ENCODE results near the gene EFR3B. TPM values are rescaled to one million over a fixed set of nuclear protein-coding genes. Genes with fewer than 3 reads are reported as not detected.

Gene EFR3B
- total and polyA plus RNA-seq, 2 donors from 2014 or later: 0.39 to 1.1 TPM

DNA sequence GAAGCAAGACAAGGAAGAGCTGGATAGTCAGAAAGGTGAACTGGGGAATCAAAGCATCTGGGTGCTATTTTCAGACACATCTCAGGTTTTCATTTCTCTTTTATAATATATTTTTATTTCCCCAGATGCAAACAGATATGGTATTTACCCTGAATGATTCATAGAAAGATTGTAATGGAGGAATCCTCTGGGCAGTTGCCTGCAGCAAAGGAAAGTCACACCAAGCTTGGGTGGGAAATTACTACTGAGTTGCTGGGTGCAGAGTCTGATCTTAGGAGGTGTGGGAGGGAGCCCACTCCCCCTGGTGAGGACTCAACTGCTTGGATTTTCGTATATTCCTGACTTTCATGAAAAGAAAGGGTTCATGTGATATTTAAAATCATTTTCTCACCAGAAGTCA is 2.1 kb downstream of the EFR3B start:
- no peak overlapping the region for H3K27ac ChIP-seq (ENCODE audit: low read depth in 2 of 2, low read length in 2 of 2)
- H3K4me3 ChIP-seq (ENCODE audit: low read length in 3 of 3): no peak overlapping the region
- no peaks in the 10 kb centered on the region for H3K9me3 ChIP-seq (ENCODE audit: control insufficient read depth in 2 of 3, insufficient read depth in 1 of 3, low read length in 3 of 3)
- H3K36me3 ChIP-seq (ENCODE audit: control insufficient read depth in 2 of 3, insufficient read depth in 3 of 3, low read length in 3 of 3): no peaks in the 10 kb centered on the region
- intact Hi-C loops (cut with DNase I): no loop called here
- FAIRE-seq (no peak), DNase-seq (no peak)
- H3K4me1 ChIP-seq (ENCODE audit: control insufficient read depth in 2 of 3, insufficient read depth in 2 of 3, low read depth in 1 of 3, low read length in 3 of 3): peaks cover 0 to 12% (median 5%) of the 10 kb centered on the region in 3 donors
- TF ChIP-seq, protein P1, sequence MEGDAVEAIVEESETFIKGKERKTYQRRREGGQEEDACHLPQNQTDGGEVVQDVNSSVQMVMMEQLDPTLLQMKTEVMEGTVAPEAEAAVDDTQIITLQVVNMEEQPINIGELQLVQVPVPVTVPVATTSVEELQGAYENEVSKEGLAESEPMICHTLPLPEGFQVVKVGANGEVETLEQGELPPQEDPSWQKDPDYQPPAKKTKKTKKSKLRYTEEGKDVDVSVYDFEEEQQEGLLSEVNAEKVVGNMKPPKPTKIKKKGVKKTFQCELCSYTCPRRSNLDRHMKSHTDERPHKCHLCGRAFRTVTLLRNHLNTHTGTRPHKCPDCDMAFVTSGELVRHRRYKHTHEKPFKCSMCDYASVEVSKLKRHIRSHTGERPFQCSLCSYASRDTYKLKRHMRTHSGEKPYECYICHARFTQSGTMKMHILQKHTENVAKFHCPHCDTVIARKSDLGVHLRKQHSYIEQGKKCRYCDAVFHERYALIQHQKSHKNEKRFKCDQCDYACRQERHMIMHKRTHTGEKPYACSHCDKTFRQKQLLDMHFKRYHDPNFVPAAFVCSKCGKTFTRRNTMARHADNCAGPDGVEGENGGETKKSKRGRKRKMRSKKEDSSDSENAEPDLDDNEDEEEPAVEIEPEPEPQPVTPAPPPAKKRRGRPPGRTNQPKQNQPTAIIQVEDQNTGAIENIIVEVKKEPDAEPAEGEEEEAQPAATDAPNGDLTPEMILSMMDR (IDR thresholded peaks at IDR 0.05; ENCODE audit: borderline replicate concordance, extremely low read depth, insufficient read depth): no peak
- H3K9ac ChIP-seq (ENCODE audit: low read length in 3 of 3): no peak overlapping the region
- H3K27me3 ChIP-seq (ENCODE audit: control insufficient read depth, insufficient read depth, low read length): no peaks in the 10 kb centered on the region

DNA sequence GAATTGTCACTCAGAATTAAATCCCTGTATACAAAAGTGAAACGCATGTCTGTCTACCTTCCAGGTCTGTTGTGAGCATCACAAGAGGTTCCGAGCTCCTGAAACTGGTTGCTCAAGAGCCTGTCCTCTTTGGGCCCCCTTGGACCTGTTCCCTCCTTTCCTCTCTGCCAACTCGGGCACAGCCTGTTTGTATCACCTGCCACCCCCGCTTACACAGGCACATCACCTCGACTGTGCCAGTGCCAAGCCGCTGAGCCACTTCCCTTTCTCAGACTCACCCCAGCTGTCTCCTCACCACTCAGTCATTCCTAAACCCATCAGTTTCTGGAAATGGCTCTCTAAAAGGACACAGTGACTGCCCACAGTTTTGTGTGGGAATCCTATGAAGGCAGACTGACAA is 3.1 kb downstream of the EFR3B start:
- Histone ChIP-seq H3K4me3 (ENCODE audit: low read length in 3 of 3) (no peak overlapping the region), H3K27ac (ENCODE audit: low read depth in 2 of 2, low read length in 2 of 2) (no peak overlapping the region), H3K9ac (ENCODE audit: low read length in 3 of 3) (no peak overlapping the region), H3K36me3 (ENCODE audit: control insufficient read depth in 2 of 3, insufficient read depth in 3 of 3, low read length in 3 of 3) (no peaks in the 10 kb centered on the region), H3K9me3 (ENCODE audit: control insufficient read depth in 2 of 3, insufficient read depth in 1 of 3, low read length in 3 of 3) (no peaks in the 10 kb centered on the region), H3K27me3 (ENCODE audit: control insufficient read depth, insufficient read depth, low read length) (no peaks in the 10 kb centered on the region), H3K4me1 (ENCODE audit: control insufficient read depth in 2 of 3, insufficient read depth in 2 of 3, low read depth in 1 of 3, low read length in 3 of 3) (peaks cover 0 to 12% (median 5%) of the 10 kb centered on the region in 3 donors)
- intact Hi-C loops (cut with DNase I): no loop called here
- TF ChIP-seq, protein P1 (IDR thresholded peaks at IDR 0.05; ENCODE audit: borderline replicate concordance, extremely low read depth, insufficient read depth): no peak
- DNase-seq (no peak), FAIRE-seq (no peak)

DNA sequence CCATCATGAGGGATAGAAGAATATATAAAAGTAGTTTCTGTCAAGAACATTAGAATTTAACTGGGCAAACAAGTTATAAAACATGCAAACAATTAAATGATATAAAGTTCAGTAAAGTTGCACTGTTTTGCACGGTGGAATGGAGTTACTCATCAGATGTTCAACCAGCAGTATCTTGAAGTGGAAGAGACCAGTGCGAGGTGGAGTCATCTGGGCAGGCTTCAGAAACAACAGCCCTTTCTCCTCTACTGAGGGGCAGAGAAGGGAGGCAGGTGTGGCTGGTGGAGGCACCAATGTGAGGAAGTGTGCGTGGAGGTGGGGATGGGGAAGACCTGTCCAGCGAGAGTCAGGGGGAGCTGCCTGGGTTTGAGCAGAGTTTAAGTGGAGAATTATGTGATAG is 7.5 kb downstream of the EFR3B start:
- Histone ChIP-seq H3K9ac (ENCODE audit: low read length in 3 of 3) (no peak overlapping the region), H3K27me3 (ENCODE audit: control insufficient read depth, insufficient read depth, low read length) (no peaks in the 10 kb centered on the region), H3K4me3 (ENCODE audit: low read length in 3 of 3) (no peak overlapping the region), H3K27ac (ENCODE audit: low read depth in 2 of 2, low read length in 2 of 2) (no peak overlapping the region), H3K9me3 (ENCODE audit: control insufficient read depth in 2 of 3, insufficient read depth in 1 of 3, low read length in 3 of 3) (no peaks in the 10 kb centered on the region), H3K4me1 (ENCODE audit: control insufficient read depth in 2 of 3, insufficient read depth in 2 of 3, low read depth in 1 of 3, low read length in 3 of 3) (no peaks in the 10 kb centered on the region), H3K36me3 (ENCODE audit: control insufficient read depth in 2 of 3, insufficient read depth in 3 of 3, low read length in 3 of 3) (no peaks in the 10 kb centered on the region)
- DNase-seq (no peak), FAIRE-seq (no peak)
- TF ChIP-seq, protein P1 (IDR thresholded peaks at IDR 0.05; ENCODE audit: borderline replicate concordance, extremely low read depth, insufficient read depth): no peak
- intact Hi-C loops (cut with DNase I): no loop called here

DNA sequence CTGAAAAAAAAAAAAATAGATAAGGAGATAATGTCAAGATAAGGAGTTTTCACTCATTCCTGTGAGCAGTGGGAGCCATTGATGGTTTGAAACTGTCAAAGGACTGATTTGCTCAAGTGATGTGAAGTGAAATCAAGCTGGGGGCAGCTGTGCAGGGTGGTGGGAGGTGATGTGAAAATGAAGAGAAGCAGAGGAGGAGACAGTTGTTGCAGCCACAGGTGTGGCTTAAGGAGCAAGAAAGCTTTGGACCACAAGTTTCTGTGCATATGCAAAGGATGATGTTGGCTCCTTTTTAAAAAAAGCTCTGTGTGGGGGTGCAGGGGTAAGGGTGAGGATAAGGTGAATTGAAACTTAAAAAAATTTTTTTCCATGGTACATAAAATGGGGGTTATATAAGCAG is 8.3 kb downstream of the EFR3B start:
- H3K36me3 ChIP-seq (ENCODE audit: control insufficient read depth in 2 of 3, insufficient read depth in 3 of 3, low read length in 3 of 3): no peaks in the 10 kb centered on the region
- no peak overlapping the region for H3K27ac ChIP-seq (ENCODE audit: low read depth in 2 of 2, low read length in 2 of 2)
- no peaks in the 10 kb centered on the region for H3K4me1 ChIP-seq (ENCODE audit: control insufficient read depth in 2 of 3, insufficient read depth in 2 of 3, low read depth in 1 of 3, low read length in 3 of 3)
- DNase-seq: no peak
- no peaks in the 10 kb centered on the region for H3K27me3 ChIP-seq (ENCODE audit: control insufficient read depth, insufficient read depth, low read length)
- H3K9ac ChIP-seq (ENCODE audit: low read length in 3 of 3): no peak overlapping the region
- no peak for FAIRE-seq
- intact Hi-C loops (cut with DNase I): no loop called here
- no peak overlapping the region for H3K4me3 ChIP-seq (ENCODE audit: low read length in 3 of 3)
- H3K9me3 ChIP-seq (ENCODE audit: control insufficient read depth in 2 of 3, insufficient read depth in 1 of 3, low read length in 3 of 3): no peaks in the 10 kb centered on the region
- TF ChIP-seq, protein P1 (IDR thresholded peaks at IDR 0.05; ENCODE audit: borderline replicate concordance, extremely low read depth, insufficient read depth): no peak
